Measurements from ENCODE around the gene GPC6. TPM values are rescaled to one million over a fixed set of nuclear protein-coding genes. Genes with fewer than 3 reads are reported as not detected.
"Not testable (repeated sequence)": the region's sequence is repeated elsewhere in the genome, so short reads cannot be mapped to it uniquely, and the experiment has no call there.

Gene GPC6
- total RNA-seq, 4 donors from 2014 or later: 2.7 to 5.7 (median 4.4) TPM

GRCh38 chr13:93450191-93450621 lies 223.6 kb downstream of the GPC6 start:
- Histone ChIP-seq H3K4me1 (no peaks in the 10 kb centered on the region), H3K9me3 (no peaks in the 10 kb centered on the region), H3K36me3 (no peaks in the 10 kb centered on the region), H3K27me3 (no peaks in the 10 kb centered on the region), H3K4me3 (no peak overlapping the region), H3K27ac (no peak overlapping the region)
- DNase-seq (ENCODE audit: low spot score in 2 of 2): no peak
- TF ChIP-seq CTCF (IDR thresholded peaks at IDR 0.05) (no peak), POLR2AphosphoS5 (IDR thresholded peaks at IDR 0.05) (no peak), EP300 (IDR thresholded peaks at IDR 0.05) (no peak), POLR2A (IDR thresholded peaks at IDR 0.05) (no peak)

- no peaks in the 10 kb centered on the region for H3K27me3 ChIP-seq
- TF ChIP-seq CTCF (IDR thresholded peaks at IDR 0.05) (no peak), POLR2AphosphoS5 (IDR thresholded peaks at IDR 0.05) (no peak), EP300 (IDR thresholded peaks at IDR 0.05) (no peak), POLR2A (IDR thresholded peaks at IDR 0.05) (no peak)
- DNase-seq (ENCODE audit: low spot score in 2 of 2): no peak
- H3K4me1 ChIP-seq: no peaks in the 10 kb centered on the region
- no peak overlapping the region for H3K27ac ChIP-seq
- H3K9me3 ChIP-seq: no peaks in the 10 kb centered on the region
- H3K36me3 ChIP-seq: no peaks in the 10 kb centered on the region
- no peak overlapping the region for H3K4me3 ChIP-seq
Measured at GRCh38 chr13:93450761-93451160, 224.2 kb downstream of the GPC6 start.

GRCh38 chr13:93454676-93455235 lies 228.1 kb downstream of the GPC6 start:
- WGBS: no CpG with 5 or more reads among the region's 36 CpGs
- H3K9me3 ChIP-seq; H3K36me3 ChIP-seq; H3K4me3 ChIP-seq; H3K4me1 ChIP-seq; H3K27me3 ChIP-seq; H3K27ac ChIP-seq; DNase-seq (ENCODE audit: low spot score in 2 of 2): not testable (repeated sequence)

GRCh38 chr13:93455861-93456260 lies 229.3 kb downstream of the GPC6 start:
- H3K4me3 ChIP-seq: no peak overlapping the region
- 68% methylated on average over 4 of the region's 4 CpGs for WGBS

GRCh38 chr13:93460005-93460404 lies 233.4 kb downstream of the GPC6 start:
- no peak for TF ChIP-seq POLR2A (IDR thresholded peaks at IDR 0.05)
- Histone ChIP-seq H3K4me3 (no peak overlapping the region), H3K4me1 (no peaks in the 10 kb centered on the region), H3K27ac (no peak overlapping the region), H3K36me3 (no peaks in the 10 kb centered on the region), H3K9me3 (no peaks in the 10 kb centered on the region), H3K27me3 (no peaks in the 10 kb centered on the region)
- DNase-seq (ENCODE audit: low spot score in 2 of 2): no peak

More at GRCh38 chr13:93455861-93456260, 229.3 kb downstream of the GPC6 start:
- H3K4me1 ChIP-seq: no peaks in the 10 kb centered on the region
- DNase-seq (ENCODE audit: low spot score in 2 of 2): no peak
- TF ChIP-seq EP300 (IDR thresholded peaks at IDR 0.05) (no peak), POLR2A (IDR thresholded peaks at IDR 0.05) (no peak), CTCF (IDR thresholded peaks at IDR 0.05) (no peak), POLR2AphosphoS5 (IDR thresholded peaks at IDR 0.05) (no peak)
- H3K27me3 ChIP-seq: no peaks in the 10 kb centered on the region
- H3K9me3 ChIP-seq: no peaks in the 10 kb centered on the region
- H3K36me3 ChIP-seq: no peaks in the 10 kb centered on the region
- H3K27ac ChIP-seq: no peak overlapping the region

GRCh38 chr13:93462151-93462550 lies 235.5 kb downstream of the GPC6 start:
- TF ChIP-seq POLR2A (IDR thresholded peaks at IDR 0.05) (no peak), POLR2AphosphoS5 (IDR thresholded peaks at IDR 0.05) (no peak), EP300 (IDR thresholded peaks at IDR 0.05) (no peak), CTCF (IDR thresholded peaks at IDR 0.05) (no peak)
- 83% methylated on average over 3 of the region's 3 CpGs for whole genome bisulfite sequencing
- no peak overlapping the region for H3K27ac ChIP-seq

More at GRCh38 chr13:93462151-93462550, 235.5 kb downstream of the GPC6 start:
- Histone ChIP-seq H3K27me3 (no peaks in the 10 kb centered on the region), H3K4me3 (no peak overlapping the region), H3K36me3 (no peaks in the 10 kb centered on the region), H3K9me3 (no peaks in the 10 kb centered on the region), H3K4me1 (no peaks in the 10 kb centered on the region)
- DNase-seq (ENCODE audit: low spot score in 2 of 2): no peak

Measured in suprapubic skin (tissue), 4 donors.